CD4-positive, alpha-beta T cell treated with Interleukin-15 for 1 hour (primary cell): ENCODE measurements around the gene OR2B6.

Experiments used
- DNase-seq: peaks from one replicate; pipeline ENCODE4 v3.0.0-alpha.2; 2020

OR2B6 gene

GRCh38 chr6:28001351-28001750 is 44.3 kb downstream of the OR2B6 start:
- DNase-seq, result no peak

DNA sequence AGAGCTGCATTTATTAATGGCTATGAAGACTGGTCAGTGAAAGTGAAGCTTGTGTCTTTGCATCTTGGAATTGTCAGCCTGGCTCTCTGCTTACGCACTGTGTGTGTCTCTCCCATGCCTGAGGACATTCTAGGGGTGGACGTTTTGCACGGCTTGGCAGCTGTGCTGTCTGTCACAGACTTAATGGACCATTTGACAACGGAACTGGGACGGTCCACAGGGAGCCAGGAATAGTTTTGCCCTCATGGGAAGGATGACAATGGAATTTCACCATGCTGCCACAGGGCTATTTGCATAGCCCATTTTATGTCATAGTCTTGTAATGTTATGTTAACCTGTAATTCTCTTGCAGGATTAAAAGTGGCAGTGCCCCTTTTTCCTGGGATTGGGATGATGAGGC is 44.7 kb downstream of the OR2B6 start:
- no peak for DNase-seq

DNA sequence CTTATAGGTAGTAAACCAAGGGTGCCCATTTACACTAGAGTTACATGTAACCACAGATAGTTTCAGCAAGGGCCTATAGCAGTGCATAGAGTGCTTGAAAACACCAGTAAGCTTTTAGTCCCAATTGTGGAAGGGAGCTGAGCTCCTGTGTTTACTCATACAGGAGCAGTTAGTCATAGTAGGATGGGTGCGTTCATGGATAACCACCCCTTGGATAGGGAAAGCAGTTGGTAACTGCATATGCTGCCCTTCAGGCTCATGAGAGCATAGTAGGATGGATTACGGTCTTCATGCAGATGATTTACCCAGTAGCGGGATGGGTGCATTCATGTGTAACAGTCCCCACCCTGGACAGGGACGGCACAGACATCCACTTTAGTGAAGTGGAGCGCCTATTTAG is 45.1 kb downstream of the OR2B6 start:
- DNase-seq, result no peak

DNA sequence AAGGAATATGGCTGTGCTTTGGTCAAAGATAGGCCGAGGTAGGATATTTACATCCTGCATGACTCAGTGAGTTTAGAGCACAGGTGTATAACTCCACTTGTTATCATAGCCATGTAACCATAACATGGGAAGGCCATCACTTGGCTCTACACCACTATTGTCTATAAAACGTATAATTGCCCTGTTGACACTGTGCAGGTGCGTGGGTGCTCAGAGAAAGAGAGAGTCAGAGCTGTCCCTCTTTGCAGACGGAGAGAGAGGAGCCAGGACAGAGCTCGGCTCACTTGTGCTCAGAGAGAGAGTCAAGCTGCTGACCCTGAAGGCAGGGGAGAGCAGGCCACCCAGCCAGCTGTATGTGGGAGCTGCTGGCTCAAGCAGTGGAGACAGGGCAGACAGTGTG is 46.0 kb downstream of the OR2B6 start:
- no peak for DNase-seq

DNA sequence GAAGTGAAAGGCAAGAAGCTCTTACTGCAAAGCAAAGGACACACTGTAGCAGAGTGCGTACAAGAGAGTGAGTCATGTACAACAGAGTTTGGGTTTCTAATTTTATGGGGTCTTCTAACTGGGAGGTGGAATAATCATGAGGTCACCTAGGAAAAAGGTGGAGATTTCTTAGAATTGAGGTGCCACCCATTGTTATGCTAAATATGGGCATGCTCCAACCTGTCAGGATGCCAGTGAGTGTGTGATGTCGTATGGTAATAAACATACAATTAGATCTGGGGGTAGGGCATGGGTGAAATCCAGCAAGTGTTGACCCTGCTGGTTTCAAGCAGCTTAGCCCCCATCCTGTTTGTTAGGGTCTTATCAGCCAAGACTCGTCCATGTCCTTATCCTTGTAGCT is 46.6 kb downstream of the OR2B6 start:
- DNase-seq, result no peak

DNA sequence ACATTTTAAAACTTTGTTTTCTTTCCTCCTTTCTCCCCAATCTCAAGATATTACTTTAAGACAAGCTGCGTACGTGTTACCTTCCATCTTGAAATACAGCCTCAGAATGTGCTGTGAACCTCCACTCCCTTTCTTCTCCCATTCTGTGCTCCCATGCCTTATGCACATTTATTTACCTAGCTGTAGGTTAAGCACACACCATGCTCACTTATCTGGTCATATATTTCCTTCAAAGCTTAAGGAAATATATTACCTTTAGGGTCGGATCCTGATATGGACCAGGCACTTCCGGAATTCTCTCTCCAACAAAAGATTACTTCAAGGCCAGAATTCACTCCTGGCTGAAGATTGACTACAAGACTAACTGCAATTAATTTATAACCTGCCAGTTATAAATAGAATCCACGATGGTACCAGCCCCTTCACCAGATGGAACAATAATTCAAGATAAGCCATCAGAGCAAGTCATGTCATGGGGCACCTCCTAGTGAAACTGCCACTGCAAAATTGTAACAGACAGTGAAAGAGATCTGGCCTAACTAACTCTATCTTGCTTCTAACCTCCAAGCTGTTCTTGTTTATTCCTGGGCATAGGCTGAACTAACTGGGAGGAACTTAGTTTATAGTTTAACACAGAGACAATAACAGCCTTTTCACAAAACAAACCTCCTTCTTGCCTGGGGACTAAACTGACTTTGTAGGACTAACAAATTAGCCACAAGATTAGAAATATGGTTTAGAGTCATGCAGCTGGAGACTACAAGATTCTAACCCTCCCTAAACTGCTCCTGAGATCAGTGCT is 47.5 kb downstream of the OR2B6 start:
- DNase-seq, result no peak

DNA sequence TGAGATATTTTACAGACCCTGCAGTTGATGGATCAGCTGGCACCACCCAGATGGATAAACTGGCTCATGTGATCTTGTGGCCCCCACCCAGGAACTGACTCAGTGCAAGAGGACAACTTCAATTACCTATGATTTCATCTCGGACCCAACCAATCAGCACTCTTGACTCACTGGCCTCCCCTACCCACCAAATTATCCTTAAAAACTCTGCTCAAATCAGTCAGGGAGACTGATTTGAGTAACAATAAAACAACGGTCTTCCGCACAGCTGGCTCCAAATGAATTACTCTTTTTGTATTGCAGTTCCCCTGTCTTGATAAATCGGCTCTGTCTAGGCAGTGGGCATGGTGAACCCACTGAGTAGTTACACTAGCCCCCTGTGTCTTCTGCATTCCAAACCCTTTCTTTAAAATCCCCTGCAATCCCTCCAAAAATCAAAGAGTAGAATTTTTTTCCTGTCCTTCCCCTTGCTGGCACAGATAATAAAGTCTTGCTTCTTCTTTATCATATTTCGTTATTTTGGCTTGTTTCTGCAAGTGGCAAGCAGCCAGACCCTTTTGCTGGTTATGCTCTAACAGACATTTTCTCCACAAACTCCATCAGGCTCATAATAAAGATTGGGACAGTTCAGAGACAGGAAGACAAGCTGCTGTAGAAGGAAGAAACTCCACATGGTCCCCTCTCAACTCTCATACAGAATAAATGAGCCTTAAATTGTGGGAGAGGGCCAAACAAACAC is 48.3 kb downstream of the OR2B6 start:
- DNase-seq, result no peak

DNA sequence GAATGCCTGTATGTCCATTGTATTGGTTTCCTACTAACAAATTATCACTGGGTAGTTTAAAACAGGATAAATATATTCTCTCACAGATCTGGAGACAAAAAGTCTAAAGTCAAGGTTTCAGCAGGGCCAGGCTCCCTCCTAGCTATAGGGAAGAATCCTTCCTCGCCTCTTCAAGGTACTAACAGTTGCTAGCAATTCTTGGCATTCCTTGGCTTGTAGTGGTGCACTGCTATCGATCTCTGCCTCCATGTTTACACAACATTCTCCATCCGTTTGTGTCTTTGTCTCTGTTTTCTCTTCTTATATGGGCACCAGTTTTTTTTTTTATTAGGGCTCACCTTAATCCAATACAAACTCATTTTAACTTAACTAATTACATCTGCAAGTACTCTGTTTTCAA is 48.9 kb downstream of the OR2B6 start:
- DNase-seq, result no peak
